SJSA1 (cell line): Measurements from ENCODE around the gene TIA1. TPM values are rescaled to one million over a fixed set of nuclear protein-coding genes. Genes with fewer than 3 reads are reported as not detected.
"Not testable (repeated sequence)": the region's sequence is repeated elsewhere in the genome, so short reads cannot be mapped to it uniquely, and the experiment has no call there.

Experiments
- DNase-seq, 2 experiments: peaks; one replicate each; pipeline ENCODE4 v3.0.0-alpha.2; 2015 to 2020; ENCODE audit warnings: low spot score in 2 of 2, low read depth in 1 of 2
- H3K27ac ChIP-seq: fragments of 250-450 bp; sonication (Bioruptor Pico); 2 replicates; pipeline ENCODE4 v1.5.1; 2020; ENCODE audit warnings: mild to moderate bottlenecking, moderate library complexity
- H3K27me3 ChIP-seq: fragments of 250-450 bp; sonication (Bioruptor Pico); replicated peaks from 2 replicates; pipeline ENCODE4 v1.5.1; 2020; ENCODE audit warnings: mild to moderate bottlenecking, moderate library complexity
- H3K36me3 ChIP-seq: fragments of 250-450 bp; sonication (Bioruptor Pico); 2 replicates; pipeline ENCODE4 v1.5.1; 2020; ENCODE audit warnings: mild to moderate bottlenecking
- H3K4me1 ChIP-seq: fragments of 250-450 bp; sonication (Bioruptor Pico); replicated peaks from 2 replicates; pipeline ENCODE4 v1.6.1; 2021; ENCODE audit warnings: mild to moderate bottlenecking
- H3K4me3 ChIP-seq: fragments of 250-450 bp; sonication (Bioruptor Pico); 2 replicates; pipeline ENCODE4 v1.5.1; 2020; ENCODE audit warnings: mild to moderate bottlenecking
- H3K9me3 ChIP-seq: fragments of 250-450 bp; sonication (Bioruptor Pico); replicated peaks from 2 replicates; pipeline ENCODE4 v1.5.1; 2020; ENCODE audit warnings: mild to moderate bottlenecking
- total RNA-seq: library from RNA; depleted of rRNA; stranded (reverse); fragments of >200 nt; shearing (Covaris generic); gene quantifications from 2 replicates; pipeline ENCODE4 v1.2.3, GENCODE V29; 2014; rRNA removed

Gene TIA1
- total RNA-seq, 1 experiment from 2014 or later = 90.4 TPM

DNA sequence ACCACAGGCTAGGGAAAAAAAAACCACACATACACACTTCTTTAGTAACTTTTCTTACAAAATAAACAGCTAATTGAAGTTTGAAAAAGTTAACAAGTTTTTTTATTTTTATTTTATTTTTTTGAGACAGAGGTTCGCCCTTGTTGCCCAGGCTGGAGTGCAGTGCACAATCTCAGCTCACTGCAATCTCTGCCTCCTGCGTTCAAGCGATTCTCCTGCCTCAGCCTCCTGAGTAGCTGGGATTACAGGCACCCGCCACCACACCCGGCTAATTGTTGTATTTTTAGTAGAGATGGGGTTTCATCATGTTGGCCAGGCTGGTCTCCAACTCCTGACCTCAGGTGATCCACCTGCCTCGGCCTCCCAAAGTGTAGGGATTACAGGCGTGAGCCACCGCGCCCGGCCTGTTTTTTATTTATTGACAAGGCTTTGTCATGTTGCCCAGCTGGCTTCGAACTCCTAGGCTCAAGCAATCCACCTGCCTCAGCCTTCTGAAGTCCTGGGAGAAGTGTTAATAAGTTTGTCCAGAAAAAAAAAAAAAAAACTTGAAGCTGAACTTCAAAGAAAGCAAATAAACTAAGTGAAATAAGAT is 78.7 kb downstream of the TIA1 start:
- not testable (repeated sequence) for H3K27ac ChIP-seq, DNase-seq, H3K9me3 ChIP-seq, H3K4me3 ChIP-seq, H3K27me3 ChIP-seq, H3K4me1 ChIP-seq
- H3K36me3 ChIP-seq = peaks cover 29% of the 10 kb centered on the region

DNA sequence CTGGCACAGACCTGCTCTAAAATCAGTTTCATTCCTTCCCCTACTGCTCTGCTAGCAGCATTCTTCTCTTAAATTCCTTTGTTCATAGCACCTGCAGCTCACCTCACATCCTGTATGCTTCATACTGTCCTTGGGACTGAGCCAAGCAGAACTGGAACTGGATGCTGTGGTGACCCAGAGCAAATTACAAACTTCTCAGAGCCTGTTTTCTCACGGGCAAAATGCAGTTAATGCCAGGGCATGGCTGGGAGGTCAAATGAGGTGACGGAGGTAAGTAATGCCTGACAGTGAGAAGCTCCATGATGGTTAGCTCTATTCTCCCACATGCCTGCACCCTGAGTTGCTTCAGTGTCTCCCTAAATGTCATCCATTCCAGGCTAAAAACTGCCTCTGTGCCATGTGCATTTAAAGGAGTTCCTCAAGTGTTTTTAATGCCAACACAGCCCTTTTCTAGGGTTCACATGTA is 87.3 kb downstream of the TIA1 start:
- H3K36me3 ChIP-seq = peaks cover 27% of the 10 kb centered on the region
- H3K4me1 ChIP-seq = no peaks in the 10 kb centered on the region
- no peak for DNase-seq
- no peak overlapping the region for H3K27ac ChIP-seq
- H3K27me3 ChIP-seq = no peaks in the 10 kb centered on the region
- H3K4me3 ChIP-seq = no peak overlapping the region
- H3K9me3 ChIP-seq = no peaks in the 10 kb centered on the region

DNA sequence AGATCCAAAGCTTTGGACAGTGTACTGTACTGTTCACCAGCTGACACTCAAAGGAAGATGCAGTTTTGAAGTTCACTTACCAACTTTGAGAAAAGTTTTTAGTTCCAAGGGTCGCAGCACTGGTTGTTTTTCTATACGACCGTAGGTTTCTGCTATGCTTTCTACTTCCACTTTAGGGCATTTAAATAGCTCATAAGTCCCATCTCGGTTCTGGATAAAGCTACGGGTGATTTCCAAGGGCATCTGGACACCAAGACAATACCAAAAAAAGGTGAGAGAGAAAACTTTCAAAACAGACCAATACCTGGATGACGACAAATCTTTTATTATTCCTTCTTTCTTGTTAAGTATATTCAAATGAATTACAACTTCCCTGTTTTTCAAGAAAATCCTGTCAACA is 87.9 kb downstream of the TIA1 start:
- Histone ChIP-seq H3K4me3 (no peak overlapping the region), H3K9me3 (no peaks in the 10 kb centered on the region)

More for the DNA sequence above, 87.9 kb downstream of the TIA1 start:
- Histone ChIP-seq H3K4me1 (no peaks in the 10 kb centered on the region), H3K27ac (no peak overlapping the region), H3K27me3 (no peaks in the 10 kb centered on the region), H3K36me3 (peaks cover 22% of the 10 kb centered on the region)
- no peak for DNase-seq

Other genes with a start within 250 kb of the TIA1 start
- gene PCBP1, start 161.2 kb downstream of the TIA1 start, total RNA-seq = 17.7 and 25.2 TPM in 2 replicates
- gene C2orf42, start 57.6 kb downstream of the TIA1 start, total RNA-seq = 12.7 and 13.7 TPM in 2 replicates
- gene PCYOX1, start 9.5 kb upstream of the TIA1 start, total RNA-seq = 35.4 and 50.2 TPM in 2 replicates
- 394 and 630 TPM in 2 replicates for gene SNRPG, start 45.1 kb upstream of the TIA1 start, total RNA-seq
- gene FAM136A, start 53.4 kb upstream of the TIA1 start, total RNA-seq = 32.2 and 33.4 TPM in 2 replicates